GM19467 (cell line): ENCODE results near the gene AGAP2.

Source experiments
- ATAC-seq: cut with Tn5 transposase; IDR thresholded peaks from one replicate; pipeline ENCODE4 v1.9.1; 2021; ENCODE audit warnings: mild to moderate bottlenecking, moderate library complexity; ENCODE audit not compliant: unreplicated experiment

Gene AGAP2

DNA sequence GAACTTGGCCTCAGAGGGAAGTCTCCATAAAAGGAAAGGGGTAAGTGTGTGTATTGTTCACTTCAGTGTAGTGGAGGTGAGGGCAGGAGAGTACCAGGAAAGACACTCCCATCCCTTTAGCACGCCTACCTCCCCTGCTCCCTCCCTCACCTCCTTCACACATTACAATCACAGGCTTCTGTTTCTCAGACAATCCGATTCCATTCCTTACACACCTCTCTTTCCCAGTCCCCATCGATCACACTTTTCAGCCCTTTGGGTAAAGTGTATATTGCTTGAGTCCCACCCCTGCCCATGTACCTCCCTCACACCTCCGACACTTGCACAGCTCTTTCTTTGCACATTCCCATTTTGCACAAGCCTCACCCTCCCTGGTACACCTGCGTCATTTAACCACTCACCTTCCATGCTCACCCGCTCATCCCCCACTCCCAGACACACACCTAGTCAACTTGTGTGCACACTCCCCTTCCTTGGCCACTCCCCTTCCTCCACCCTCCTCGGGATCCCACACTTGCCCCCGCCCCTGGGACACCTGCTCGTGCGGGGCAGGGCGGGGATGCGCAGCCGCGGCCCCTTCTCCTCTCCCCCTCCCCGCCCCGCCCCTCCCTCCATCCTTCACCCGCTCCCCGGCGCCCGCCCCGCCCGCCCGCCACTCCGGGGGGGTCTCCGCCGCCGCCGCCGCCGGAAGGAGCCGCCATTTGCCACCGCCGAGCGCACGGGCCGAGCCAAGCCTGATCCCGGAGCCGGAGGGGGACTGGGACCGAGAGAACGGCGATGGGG is 16.1 kb upstream of the AGAP2 start, which contains the start of gene MARCHF9:
MARCHF9 (plus strand) TSS at position 693 of the 783 bp plus-strand sequence. CDS start 426 bp downstream, outside the sequence.
- peak; percentile 23 for ATAC-seq

DNA sequence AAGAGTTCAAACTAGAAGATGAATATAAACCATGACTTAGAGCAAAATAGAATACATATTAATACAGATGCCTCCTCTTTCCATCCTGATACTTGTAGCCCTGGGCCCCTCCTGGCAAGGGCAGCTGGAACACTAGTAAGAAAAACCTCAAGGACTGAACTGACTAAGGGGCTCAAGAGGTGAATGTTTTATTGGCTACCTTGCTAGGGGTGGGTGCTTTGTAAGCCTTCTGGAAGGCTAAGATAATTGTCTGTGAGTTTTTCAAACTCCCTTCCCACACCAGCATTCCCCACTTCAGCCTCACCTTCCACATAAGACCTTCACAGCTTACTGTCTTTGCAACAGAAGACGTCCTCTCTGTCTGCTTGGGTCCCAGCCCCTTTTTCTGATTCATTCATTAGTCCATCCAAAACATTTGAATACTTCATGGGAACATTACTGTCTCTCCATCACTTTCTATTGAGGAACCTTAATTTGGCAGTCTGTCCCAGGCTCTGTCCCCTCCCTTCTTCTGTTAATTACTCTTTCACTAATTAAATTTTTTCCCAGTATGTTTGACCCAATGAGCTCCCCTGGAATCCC is 15.3 kb upstream of the AGAP2 start:
- ATAC-seq = no peak

DNA sequence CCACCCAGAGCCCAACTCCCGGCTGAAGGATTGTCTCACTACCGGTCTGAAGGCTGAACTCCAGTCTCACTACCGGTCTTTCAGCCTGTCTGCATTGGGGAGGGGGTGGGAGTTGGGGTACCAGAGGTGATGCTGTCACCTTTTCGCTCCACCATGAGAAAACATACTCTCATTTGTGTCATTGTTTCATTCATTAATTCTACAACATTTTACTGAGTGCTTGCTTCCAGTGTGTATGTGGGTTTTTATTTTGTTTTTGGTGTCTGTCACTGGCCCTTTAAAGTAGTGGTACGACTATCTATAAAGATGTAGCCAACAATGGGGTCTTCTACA is 14.1 kb upstream of the AGAP2 start:
- ATAC-seq = no peak

- peak; percentile 70 for ATAC-seq
Measured at GRCh38 chr12:57751788-57752667, 13.5 kb upstream of the AGAP2 start, which contains the start of gene CDK4. Gene CDK4 (minus strand): TSS chr12:57752310. CDS start chr12:57751717, 593 bp downstream.

- ATAC-seq = no peak
Measured at GRCh38 chr12:57751432-57751787, 12.9 kb upstream of the AGAP2 start.

- ATAC-seq = no peak
Measured at GRCh38 chr12:57750561-57751431, 12.3 kb upstream of the AGAP2 start.

DNA sequence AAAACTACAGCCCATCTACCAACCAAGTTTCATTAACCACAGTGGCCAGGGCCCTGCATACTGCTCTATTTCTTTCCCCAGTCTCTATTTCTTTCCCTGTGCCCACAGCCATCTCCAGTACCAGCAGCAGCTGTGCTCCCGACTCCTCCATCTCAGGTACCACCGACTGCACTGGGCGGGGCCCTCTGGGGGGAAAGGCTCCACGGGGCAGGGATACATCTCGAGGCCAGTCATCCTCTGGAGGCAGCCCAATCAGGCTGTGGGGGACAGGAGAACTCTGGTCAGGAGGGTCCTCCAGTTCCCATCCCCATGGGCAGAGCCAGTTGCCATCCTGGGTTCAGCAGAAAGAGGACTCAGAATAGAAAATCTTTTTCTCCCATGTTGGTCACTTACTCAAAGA is 10.5 kb upstream of the AGAP2 start:
- ATAC-seq = no peak

DNA sequence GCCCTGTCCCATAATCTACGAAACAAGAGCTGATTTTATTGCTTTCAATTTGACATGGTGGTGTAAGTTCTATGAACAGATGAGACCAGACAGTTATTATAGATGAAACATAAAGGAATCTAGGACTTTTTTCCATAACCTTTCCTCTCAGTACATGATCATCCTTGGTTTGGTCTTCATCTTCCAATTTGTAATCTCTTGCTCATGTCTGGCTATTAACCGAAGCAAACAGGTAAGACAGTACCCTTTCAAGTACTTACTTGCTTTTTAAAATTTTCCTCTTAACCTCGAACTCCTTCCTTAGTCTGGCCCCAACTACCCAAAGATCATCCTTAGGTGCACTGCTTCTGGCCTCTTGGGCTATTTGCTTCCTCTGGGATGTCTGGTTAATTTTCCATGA is 7.5 kb upstream of the AGAP2 start:
- ATAC-seq = no peak

DNA sequence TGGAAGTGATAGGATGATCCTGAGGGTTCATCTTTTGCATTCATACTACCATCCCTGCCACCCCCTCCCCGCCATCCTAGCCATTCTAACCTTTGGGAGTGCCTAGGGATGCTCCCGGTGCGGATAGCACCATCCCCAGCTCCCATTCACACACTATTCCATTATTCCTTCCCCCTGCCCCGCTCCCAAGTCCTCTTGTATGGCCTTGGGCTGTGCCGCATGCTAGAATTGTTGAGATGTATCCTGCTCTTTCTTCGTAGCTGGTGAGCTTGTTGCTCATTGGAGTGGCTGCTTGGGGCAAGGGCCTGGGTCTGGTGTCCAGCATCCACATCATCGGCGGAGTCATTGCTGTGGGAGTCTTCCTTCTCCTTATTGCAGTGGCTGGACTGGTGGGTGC is 6.9 kb upstream of the AGAP2 start:
- ATAC-seq = no peak

GRCh38 chr12:57744777-57745484 is 6.4 kb upstream of the AGAP2 start, which contains the start of gene TSPAN31:
Gene TSPAN31 (plus strand): TSS chr12:57745039. CDS start chr12:57745155, 116 bp downstream.
- ATAC-seq = peak; percentile 72

DNA sequence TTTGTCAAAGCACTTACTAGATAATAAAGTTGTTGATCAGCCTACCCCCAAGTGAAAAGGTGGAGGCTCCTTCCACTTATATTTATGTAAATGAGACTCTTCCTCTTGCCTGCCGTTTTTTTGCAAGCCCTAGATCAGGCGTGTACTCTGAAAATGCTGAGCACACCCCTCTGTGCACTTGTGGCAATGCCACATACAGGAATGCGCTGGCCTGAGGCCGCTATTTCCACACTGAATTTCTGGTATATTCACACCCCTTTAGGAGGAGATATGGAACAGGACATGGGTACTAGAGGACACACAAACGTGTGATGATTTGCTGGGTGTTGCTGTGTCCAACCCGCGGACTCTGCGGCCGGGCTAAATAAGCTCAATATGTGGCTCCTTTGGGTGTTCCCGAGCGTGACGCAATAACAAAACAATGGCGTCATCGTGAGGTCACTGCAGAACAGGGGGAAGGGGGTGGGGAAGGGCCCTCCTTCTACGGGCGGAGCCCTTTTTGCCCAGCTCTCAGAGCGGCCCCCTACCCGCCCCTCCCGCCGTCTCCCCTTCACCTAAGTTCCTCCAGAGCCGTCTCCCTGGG is 5.7 kb upstream of the AGAP2 start:
- peak; percentile 16 for ATAC-seq

- no peak for ATAC-seq
Measured at GRCh38 chr12:57743769-57744168, 5.2 kb upstream of the AGAP2 start.

DNA sequence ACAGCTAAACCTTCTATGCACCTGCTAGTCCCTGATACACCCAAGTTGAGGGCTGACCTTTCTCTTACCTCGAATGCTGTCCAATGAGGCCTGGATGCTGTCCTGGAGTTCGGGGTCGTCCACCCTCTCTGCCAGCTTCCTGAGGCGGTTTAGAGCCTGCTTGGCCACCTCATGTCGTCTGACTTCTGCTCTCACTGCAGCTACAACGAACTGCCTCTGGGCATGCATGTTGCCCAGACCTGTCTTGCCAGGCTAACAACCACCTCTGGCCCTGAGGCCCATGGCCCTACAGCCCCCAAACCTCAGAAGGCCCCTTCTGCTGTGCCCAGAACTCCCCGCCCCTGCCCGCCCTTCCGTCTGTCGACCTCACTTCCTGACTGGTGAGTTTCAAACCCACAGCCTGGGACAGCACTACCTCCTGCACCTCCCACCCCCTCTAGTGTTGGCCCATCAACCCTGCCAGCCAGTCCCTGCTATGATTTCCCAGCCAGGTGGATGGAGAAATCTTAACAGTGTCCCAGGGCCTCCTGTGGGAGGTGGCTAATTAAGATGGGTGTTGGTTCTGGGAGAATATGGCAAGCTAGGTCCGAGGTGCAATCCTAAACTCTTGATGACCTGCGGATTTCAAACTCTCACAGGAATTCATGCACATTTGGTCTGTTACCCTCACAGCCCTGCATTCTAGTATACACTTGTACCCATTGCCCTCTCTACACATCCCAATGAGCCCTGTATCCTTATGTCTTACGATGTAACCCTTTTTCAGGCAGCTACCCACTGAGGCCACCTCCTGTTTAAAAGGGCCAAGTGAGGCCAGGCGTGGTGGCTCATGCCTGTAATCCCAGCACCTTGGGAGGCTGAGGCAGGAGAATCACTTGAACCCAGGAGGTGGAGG is 3.5 kb upstream of the AGAP2 start:
- ATAC-seq = peak; percentile 46

GRCh38 chr12:57741413-57741789 is 2.9 kb upstream of the AGAP2 start:
- no peak for ATAC-seq

- ATAC-seq = peak; percentile 47
Measured at GRCh38 chr12:57740656-57741412, 2.3 kb upstream of the AGAP2 start.

DNA sequence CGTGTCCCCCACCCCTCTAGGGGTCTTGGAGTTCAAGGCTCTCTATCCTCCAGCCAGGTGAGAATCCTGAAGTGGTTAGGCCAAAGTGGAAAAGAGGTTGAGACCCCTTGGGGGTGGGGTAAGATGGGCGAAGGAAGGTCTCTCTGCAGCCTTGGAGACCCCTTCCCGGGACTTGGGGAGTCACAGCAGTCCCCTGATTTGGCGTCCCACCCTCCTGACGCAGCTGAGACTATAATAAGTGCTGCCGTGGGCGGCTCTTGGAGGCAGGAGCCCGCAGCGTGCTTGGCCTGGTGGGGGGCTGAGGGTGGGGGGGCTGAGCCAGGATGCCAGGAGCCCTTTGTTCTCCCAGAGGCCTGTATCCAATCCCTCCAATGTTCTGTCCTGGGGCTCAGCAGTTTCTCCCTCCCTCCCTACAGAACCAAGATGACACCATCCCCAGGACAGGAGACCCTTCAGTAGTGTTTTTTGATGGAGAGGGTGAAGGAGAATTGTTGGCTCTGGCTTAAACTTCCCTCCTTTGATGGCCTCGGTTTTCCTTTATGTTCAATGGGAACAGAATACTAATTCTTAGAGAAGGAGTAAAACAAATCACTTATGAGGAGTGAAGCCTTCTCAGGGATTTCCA is 1.5 kb upstream of the AGAP2 start:
- no peak for ATAC-seq

GRCh38 chr12:57739387-57739786 is 845 bp upstream of the AGAP2 start:
- ATAC-seq = no peak
